GM21619 (cell line): Measurements from ENCODE around the gene NCOA3.

ENCODE experiments used
- ATAC-seq: cut with Tn5 transposase; IDR thresholded peaks from one replicate; pipeline ENCODE4 v1.9.1; 2021; ENCODE audit not compliant: unreplicated experiment

Gene NCOA3

GRCh38 chr20:47664068-47664437, 162.4 kb downstream of the NCOA3 start:
- no peak for ATAC-seq

- no peak for ATAC-seq
These were observed 163.1 kb downstream of the NCOA3 start for GRCh38 chr20:47664744-47665143.

DNA sequence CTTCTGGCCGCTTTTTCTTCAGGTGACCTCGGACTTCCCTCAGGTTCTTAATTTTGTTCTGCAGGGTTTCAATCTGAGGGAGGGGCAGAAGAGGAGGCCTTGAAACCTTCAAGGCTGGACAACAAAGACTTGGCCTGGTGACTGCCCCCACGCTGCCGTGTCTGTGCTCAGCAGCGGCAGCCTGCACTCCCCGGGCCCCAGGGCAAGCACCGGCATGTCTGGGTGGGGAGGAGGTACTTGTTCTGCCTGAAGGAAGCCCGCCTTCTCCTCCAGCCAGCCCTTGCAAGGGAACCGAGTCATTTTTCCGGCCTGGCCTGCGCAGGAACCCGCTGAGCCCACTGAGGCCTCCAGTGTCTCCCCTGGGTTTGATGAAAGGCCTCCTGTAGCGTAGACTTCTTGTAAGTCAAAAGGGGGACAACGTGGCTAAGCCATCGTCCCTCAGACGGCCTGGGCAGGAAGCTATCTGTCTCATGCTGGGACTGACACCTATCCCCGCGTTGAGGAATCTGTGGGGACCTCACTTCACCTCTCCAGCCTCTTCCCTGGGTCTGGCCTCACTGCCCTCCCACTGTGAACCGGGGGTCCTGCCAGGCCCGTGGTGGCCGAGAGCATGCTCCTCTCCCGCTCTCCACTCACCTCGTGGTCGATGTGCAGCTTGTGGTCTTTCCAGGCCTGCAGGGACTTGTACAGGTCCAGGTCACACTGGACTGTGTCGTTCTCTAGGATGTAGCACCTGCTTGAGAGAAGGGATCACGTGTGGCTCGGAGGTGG, 163.7 kb downstream of the NCOA3 start:
- no peak for ATAC-seq

DNA sequence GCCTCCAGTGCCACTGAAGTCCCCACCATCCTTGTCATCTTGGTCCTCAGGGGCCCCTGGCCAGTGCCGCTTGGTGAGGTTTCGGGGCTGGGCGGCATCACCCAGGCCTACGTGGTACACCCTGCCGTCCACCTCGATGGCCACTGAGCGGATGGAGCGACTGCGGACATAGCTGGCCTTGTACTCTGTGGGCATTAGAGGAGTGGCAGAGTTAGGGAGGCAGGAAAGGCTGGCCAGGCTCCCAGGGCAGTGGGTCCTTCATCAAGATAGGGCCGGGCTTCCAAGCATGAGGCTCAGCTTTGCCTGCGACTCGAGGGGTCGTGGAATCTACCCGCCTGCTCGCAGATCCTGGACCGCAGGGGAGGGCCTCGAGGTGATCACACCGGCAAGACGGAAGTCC, 164.6 kb downstream of the NCOA3 start:
- ATAC-seq = no peak

DNA sequence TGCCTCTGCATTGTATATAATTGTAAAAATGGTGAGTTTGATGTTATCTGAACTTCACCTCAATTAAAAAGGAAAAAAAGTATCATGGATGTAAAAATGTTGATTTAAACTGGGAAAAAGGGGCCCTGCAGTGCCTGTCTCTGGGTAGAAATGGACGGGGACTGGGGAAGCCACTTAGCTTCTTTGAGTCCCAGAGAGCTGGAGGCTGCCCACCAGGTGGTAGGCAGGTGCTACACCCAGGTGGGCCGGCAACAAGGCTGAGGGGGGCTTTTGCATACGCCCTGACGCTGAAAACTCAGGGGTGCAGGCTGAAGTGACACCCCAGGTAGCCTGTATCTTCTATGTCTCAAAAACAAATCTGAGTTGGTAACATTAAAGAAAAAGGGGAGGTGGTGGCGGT, 165.4 kb downstream of the NCOA3 start:
- no peak for ATAC-seq

GRCh38 chr20:47667531-47668312, 166.0 kb downstream of the NCOA3 start:
- ATAC-seq = no peak

DNA sequence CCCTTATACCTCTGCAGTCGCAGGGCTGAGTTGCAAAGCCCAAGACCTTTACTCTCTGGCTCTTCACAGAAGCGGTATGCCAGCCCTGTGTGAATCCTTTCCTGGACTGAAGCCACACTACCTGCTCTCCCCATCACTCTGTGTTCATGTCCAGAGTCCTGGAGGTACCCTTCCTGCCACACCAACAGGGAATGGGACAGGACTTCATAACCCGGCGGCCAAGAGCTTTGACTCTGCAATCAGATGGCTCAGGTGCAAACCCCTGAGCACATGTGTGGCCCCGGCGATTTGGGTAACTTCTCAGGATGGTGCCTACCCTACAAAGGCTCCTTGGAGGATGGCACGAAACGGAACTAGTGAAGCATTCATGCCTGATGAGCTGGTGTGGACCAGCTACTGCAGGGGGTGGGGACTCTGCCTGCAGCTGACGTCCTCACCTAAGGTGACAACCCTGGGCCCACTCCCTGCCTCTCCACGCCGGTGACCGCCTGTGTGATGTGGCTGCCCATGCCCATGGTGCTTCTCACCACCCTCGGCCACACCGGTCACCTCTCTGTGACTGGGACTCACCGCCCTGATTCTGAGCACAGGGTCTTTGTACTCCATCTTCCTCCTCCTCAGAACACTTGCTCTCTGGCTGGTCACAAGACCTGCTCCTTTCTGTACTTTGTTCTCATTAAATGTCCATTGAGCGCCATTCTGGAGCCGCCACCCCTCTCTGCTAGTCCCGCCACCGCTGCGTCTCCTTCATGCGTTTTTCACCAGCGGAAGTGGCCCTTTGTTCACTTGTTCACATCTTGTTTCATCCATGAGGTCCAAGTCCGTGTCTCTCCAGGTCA, 166.8 kb downstream of the NCOA3 start:
- ATAC-seq = no peak

- no peak for ATAC-seq
These were observed 167.4 kb downstream of the NCOA3 start for GRCh38 chr20:47669152-47669425.

DNA sequence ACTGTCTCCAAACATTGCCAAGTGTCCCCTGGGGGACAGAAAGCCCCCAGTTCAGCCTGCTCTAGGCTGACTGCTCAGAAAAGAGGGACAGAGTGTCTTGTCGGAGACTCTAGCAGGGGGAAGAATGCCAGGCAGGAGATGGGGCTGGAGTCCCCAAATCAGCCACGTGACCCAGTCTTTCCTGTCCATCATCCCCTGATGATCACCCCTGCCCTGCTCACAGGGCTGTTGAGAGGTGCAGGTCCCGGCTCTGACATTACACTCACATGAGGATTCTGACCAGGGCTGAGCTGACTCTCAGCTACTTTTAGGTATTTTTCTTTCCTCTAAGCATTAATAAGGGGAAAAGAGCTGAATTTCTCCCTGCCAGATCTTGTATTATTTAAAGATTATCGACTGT, 167.8 kb downstream of the NCOA3 start:
- no peak for ATAC-seq

DNA sequence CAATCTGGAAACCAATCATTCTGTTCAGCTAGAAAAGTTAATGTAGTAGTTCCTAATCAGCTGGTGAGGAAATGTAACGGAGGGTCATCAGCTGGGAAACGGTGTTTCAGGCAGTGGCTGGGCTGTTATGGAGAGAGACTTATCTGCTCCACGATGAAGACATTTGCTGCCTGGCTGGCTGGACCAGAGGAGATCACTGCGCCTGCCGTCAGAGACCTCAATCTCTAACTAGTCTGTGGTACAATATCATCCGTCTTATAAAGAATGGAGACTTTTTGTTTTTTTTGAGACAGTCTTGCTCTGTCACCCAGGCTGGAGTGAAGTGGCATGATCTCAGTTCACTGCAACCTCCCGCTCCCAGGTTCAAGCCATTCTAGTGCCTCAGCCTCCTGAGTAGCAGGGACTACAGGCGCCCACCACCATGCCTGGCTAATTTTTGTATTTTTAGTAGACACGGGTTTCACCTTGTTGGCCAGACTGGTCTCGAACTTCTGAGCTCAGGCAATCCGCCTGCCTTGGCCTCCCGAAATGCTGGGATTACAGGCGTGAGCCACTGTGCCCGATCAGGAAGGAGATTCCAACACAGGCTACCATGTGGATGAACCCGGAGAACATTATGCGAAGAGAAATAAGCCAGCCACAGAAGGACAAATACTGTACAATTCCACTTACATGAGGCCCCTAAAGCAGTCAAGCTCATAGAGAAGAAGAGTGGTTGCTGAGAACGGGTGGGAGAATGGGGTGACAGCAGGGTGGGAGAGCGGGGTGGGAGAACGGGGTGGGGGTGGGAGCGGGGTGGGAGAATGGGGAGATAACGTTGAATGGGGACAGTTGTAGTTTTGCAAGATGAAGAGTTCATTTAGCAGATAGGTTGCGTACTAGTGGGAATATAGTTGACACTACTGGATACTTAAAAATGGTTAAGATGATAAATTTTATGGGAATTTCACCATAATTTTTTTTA, 168.5 kb downstream of the NCOA3 start:
- no peak for ATAC-seq

GRCh38 chr20:47670913-47671312, 169.2 kb downstream of the NCOA3 start:
- no peak for ATAC-seq

DNA sequence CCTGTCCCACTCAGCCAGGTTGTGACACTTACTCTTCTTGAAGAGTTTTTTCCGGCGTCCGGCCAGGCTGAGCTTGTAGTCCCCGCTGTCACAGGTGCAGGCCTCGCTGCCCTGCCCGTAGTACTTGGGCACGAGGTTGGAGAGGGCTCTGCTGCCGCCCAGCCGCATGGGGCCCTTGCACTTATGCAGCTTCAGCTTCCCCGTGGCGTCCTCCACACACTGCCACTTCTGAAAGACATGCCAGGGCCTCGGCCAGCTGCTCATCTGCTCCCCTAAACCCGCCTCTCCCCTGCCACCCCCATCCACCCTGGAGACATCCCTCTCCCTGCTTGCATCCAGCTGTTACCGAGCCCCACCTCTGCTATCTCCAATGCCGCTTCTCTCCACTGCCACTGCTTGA, 170.5 kb downstream of the NCOA3 start:
- no peak for ATAC-seq

GRCh38 chr20:47672886-47673670, 171.4 kb downstream of the NCOA3 start:
- ATAC-seq = no peak

DNA sequence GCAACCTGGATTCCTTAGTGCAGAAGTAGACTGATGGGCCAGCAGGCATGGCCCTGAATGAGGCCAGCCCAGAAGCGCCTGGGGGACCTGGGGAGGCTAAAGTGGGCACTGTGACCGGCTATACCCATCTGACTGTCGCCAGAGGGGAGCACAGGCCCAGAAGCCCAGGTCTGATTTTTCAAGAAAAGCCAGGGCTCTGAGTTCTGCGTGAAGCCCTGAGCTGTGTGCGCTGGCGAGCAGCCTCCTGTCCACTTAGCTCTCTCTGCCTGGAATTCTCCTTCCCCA, 171.9 kb downstream of the NCOA3 start:
- ATAC-seq = no peak

- ATAC-seq = no peak
These were observed 172.5 kb downstream of the NCOA3 start for GRCh38 chr20:47674145-47674544.

DNA sequence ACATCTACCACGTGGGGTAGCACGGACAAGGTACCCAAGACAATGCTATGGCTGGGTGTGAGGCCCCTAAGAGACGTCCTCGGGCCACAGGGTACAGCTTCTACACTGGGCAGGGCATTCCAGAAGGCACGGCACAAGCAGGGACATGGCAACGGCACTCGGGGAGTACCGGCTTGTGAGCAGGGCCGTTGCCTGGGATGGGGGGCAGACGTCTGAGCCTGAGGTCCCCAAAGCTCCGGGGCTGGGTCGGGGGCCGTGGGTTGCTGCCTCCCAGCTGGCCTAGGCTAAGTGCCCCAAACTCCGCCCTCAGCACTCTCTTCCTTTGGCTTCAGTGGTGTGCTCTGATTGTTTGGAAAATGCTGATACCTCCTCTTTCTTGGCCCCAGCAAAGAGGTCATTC, 173.0 kb downstream of the NCOA3 start:
- no peak for ATAC-seq

DNA sequence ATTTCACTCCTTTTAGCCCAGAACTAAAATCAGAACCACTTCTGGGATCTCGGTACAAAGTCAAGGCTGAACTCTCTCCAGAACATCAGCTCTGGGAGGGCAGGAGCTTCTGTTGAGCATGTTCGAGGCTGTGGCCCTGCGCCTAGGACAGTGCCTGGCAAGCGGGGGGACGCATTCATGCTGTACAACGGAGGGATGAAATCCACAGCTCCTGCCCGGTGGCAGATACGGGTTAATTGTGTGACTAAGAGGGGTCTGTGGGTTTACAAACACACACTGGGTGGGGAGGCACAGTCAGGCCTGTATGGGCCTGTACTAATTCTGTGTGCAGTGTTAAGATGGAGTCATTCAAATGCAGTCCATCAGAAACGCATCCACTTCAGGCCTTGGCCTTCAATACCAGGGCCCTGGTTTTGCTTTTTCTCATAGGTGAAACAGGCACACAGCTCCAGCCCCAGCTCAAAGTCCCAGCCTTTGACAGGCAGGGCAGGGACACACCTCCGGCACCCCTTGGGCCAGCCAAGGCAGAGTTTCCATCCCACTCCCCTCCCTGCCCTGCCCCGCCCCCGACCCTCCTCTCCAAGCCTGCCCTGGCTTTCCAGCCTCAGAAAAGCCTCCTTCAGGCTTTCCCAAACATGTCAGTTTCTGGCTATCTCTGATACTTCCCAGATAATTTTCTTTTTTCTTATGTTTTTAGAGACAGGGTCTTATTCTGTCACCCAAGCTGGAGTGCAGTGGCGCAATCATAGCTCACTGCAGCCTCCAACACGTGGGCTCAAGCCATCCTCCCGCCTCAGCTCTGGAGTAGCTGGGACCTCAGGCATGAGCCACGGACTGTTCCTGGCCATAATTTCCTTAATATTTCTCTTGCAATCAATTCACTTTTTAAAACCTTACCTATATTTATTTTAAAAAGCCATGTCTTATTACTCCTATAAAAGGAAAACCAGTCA, 173.8 kb downstream of the NCOA3 start:
- no peak for ATAC-seq

GRCh38 chr20:47676219-47676721, 174.6 kb downstream of the NCOA3 start:
- no peak for ATAC-seq
